Caco-2 (cell line): ENCODE measurements around the gene AP3B1. TPM values are rescaled to one million over a fixed set of nuclear protein-coding genes. Genes with fewer than 3 reads are reported as not detected.

Experiments used
- BruUV-seq: library from RNA; stranded (reverse); fragments of 400-500 nt; replicated peaks from 2 replicates; lab custom pipeline; 2021; lab: Mats Ljungman, UMichigan
- CTCF ChIA-PET: fragments of 300-600 bp; sonication (Branson Sonifier 250); formaldehyde crosslinking; loops from one replicate; lab custom pipeline; 2022; ENCODE audit warnings: antibody characterized with exemption; lab: Charles Lee
- POLR2A ChIA-PET: fragments of 300-600 bp; sonication (Branson Sonifier 250); formaldehyde crosslinking; loops from one replicate; lab custom pipeline; 2022; ENCODE audit warnings: antibody characterized with exemption; lab: Charles Lee
- DNase-seq, 2 experiments: peaks; one replicate each; pipeline versions ENCODE4 v3.0.0 to v3.0.0-alpha.2; 2020 to 2022
- H3K27me3 ChIP-seq: replicated peaks from 2 replicates; pipeline ENCODE4 v1.6.0; 2011; ENCODE audit warnings: low read length; ENCODE audit not compliant: control insufficient read depth, insufficient read depth
- H3K36me3 ChIP-seq: 2 replicates; pipeline ENCODE4 v1.5.1; 2011; ENCODE audit warnings: low read length; ENCODE audit not compliant: control insufficient read depth, insufficient read depth
- H3K4me1 ChIP-seq: fragments of 250-450 bp; sonication (Bioruptor Pico); 2 replicates; pipeline ENCODE4 v1.5.1; 2020; ENCODE audit warnings: mild to moderate bottlenecking
- H3K4me3 ChIP-seq: 2 replicates; pipeline ENCODE4 v1.5.1; 2011; ENCODE audit warnings: low read depth, mild to moderate bottlenecking, control low read depth, low read length
- H3K9me3 ChIP-seq: fragments of 250-450 bp; sonication (Bioruptor Pico); 2 replicates; pipeline ENCODE4 v1.5.1; 2020; ENCODE audit warnings: mild to moderate bottlenecking, moderate library complexity
- H3K27ac Mint-ChIP-seq: one replicate; pipeline ENCODE4 v1.8.0; 2022; ENCODE audit warnings: mixed read lengths; ENCODE audit not compliant: unreplicated experiment
- H3K27me3 Mint-ChIP-seq: one replicate; pipeline ENCODE4 v1.8.0; 2022; ENCODE audit warnings: mixed read lengths; ENCODE audit not compliant: insufficient read depth, unreplicated experiment
- H3K36me3 Mint-ChIP-seq: one replicate; pipeline ENCODE4 v1.8.0; 2022; ENCODE audit warnings: mild to moderate bottlenecking, mixed read lengths; ENCODE audit not compliant: insufficient read depth, unreplicated experiment
- H3K4me1 Mint-ChIP-seq: one replicate; pipeline ENCODE4 v1.8.0; 2022; ENCODE audit warnings: low read depth, mixed read lengths; ENCODE audit not compliant: unreplicated experiment
- H3K4me3 Mint-ChIP-seq: one replicate; pipeline ENCODE4 v1.8.0; 2022; ENCODE audit warnings: mild to moderate bottlenecking, moderate library complexity, mixed read lengths; ENCODE audit not compliant: unreplicated experiment
- H3K9me3 Mint-ChIP-seq: one replicate; pipeline ENCODE4 v1.8.0; 2022; ENCODE audit warnings: mixed read lengths; ENCODE audit not compliant: unreplicated experiment
- CTCF ChIP-seq, 2 experiments: fragments of 200-600 bp in 1 of 2; IDR thresholded peaks; 1 replicate in 1 of 2; 2 replicates in 1 of 2; pipeline versions ENCODE4 v1.5.1 to v1.8.0; 2011 to 2022; ENCODE audit warnings: antibody characterized with exemption in 1 of 2, control low read depth in 1 of 2, inconsistent platforms in 1 of 2, low read depth in 1 of 2, low read length in 1 of 2, mild to moderate bottlenecking in 1 of 2, moderate library complexity in 1 of 2; ENCODE audit not compliant: insufficient read depth in 1 of 2, severe bottlenecking in 1 of 2, unreplicated experiment in 1 of 2
- intact Hi-C: fragments of 100-400 bp; cut with micrococcal nuclease; formaldehyde crosslinking; loops from one replicate; pipeline ENCODE4 v1.10.0; 2022; ENCODE audit not compliant: unreplicated experiment
- total RNA-seq: library from RNA; stranded (reverse); gene quantifications from 2 replicates; pipeline ENCODE4 v1.2.3, GENCODE V29; 2022

AP3B1 gene
- total RNA-seq, 1 experiment from 2014 or later: 52.7 TPM

- Mint-ChIP-seq H3K27me3 (no peaks in the 10 kb centered on the region), H3K9me3 (no peaks in the 10 kb centered on the region), H3K4me3 (no peak overlapping the region), H3K27ac (no peak overlapping the region), H3K4me1 (no peaks in the 10 kb centered on the region), H3K36me3 (peaks cover 3% of the 10 kb centered on the region)
- Histone ChIP-seq H3K4me3 (no peak overlapping the region), H3K4me1 (no peaks in the 10 kb centered on the region), H3K9me3 (no peaks in the 10 kb centered on the region), H3K36me3 (no peaks in the 10 kb centered on the region; the same call in 1 of the 2 replicates), H3K27me3 (no peaks in the 10 kb centered on the region)
- BruUV-seq: no TSS peak
- peak; percentile 37 to 53 for TF ChIP-seq CTCF (IDR thresholded peaks at IDR 0.05; ENCODE audit: insufficient read depth in 1 of 2, low read depth in 1 of 2, low read length in 1 of 2, severe bottlenecking in 1 of 2, unreplicated experiment in 1 of 2)
- POLR2A ChIA-PET: interaction anchor here (0.6 kb wide), 1 partner anchor 166 kb away, joined by 3 read pairs; no protein-coding TSS in a partner anchor
- intact Hi-C loops: no loop called here
- DNase-seq: no peak
- CTCF ChIA-PET: interaction anchor here (0.6 to 0.9 kb wide), 2 partner anchors 62 to 1115 kb away, joined by 3 to 4 read pairs; no protein-coding TSS in a partner anchor
Observed at GRCh38 chr5:78127875-78128274, 166.6 kb downstream of the AP3B1 start.

GRCh38 chr5:78126536-78126935 is 168.0 kb downstream of the AP3B1 start:
- H3K36me3 Mint-ChIP-seq: no peaks in the 10 kb centered on the region
- H3K9me3 Mint-ChIP-seq: no peaks in the 10 kb centered on the region
- H3K4me3 Mint-ChIP-seq: no peak overlapping the region
- CTCF ChIA-PET: no interaction called here
- Histone ChIP-seq H3K9me3 (no peaks in the 10 kb centered on the region), H3K4me1 (no peaks in the 10 kb centered on the region), H3K4me3 (no peak overlapping the region), H3K27me3 (no peaks in the 10 kb centered on the region), H3K36me3 (no peaks in the 10 kb centered on the region)
- H3K27ac Mint-ChIP-seq: no peak overlapping the region
- POLR2A ChIA-PET: no interaction called here
- H3K4me1 Mint-ChIP-seq: no peaks in the 10 kb centered on the region
- BruUV-seq: no TSS peak
- no peak for DNase-seq
- TF ChIP-seq CTCF (IDR thresholded peaks at IDR 0.05; ENCODE audit: insufficient read depth in 1 of 2, low read depth in 1 of 2, low read length in 1 of 2, severe bottlenecking in 1 of 2, unreplicated experiment in 1 of 2): no peak
- H3K27me3 Mint-ChIP-seq: no peaks in the 10 kb centered on the region
- intact Hi-C loops: no loop called here

DNA sequence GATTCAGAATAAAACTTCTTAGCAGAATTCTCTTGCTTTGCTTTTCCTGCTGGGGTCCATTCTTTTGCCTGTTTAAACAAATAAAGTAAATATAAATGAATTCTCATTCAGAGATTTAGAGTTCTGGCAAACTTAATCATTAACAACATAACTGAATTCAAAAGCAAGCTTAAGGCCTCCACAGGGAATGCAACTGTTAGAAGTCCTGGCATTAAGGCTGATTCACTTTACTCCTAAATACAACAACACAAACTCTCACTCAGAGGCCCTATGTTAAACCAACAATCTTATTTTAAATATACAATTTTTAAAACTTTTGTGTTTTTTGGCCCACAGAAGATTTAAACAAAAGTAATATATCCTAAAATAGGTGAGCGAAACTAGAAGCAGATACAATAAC is 178.3 kb downstream of the AP3B1 start:
- Mint-ChIP-seq H3K9me3 (peaks cover 12% of the 10 kb centered on the region), H3K4me3 (no peak overlapping the region), H3K4me1 (peaks cover 12% of the 10 kb centered on the region), H3K27me3 (no peaks in the 10 kb centered on the region), H3K36me3 (peaks cover 17% of the 10 kb centered on the region), H3K27ac (no peak overlapping the region)
- ChIA-PET POLR2A (no interaction called here), CTCF (interaction anchor here (0.7 kb wide), 1 partner anchor 971 kb away, joined by 5 read pairs; no protein-coding TSS in a partner anchor)
- Histone ChIP-seq H3K4me3 (no peak overlapping the region), H3K9me3 (no peaks in the 10 kb centered on the region), H3K36me3 (no peaks in the 10 kb centered on the region), H3K27me3 (no peaks in the 10 kb centered on the region), H3K4me1 (no peaks in the 10 kb centered on the region)
- DNase-seq: no peak
- intact Hi-C loops: no loop called here
- no TSS peak for BruUV-seq
- TF ChIP-seq CTCF (IDR thresholded peaks at IDR 0.05; ENCODE audit: insufficient read depth in 1 of 2, low read depth in 1 of 2, low read length in 1 of 2, severe bottlenecking in 1 of 2, unreplicated experiment in 1 of 2): no peak
